Measurements from ENCODE around the gene RPN2. TPM values are rescaled to one million over a fixed set of nuclear protein-coding genes. Genes with fewer than 3 reads are reported as not detected.

Gene RPN2
- total and polyA plus RNA-seq, 9 of the 15 experiments (the other 6 are each of a cell fraction or from before 2014, with no cell fraction given): 168 to 548 (median 325) TPM

GRCh38 chr20:37270576-37271420, 91.7 kb downstream of the RPN2 start (continued):
- TF ChIP-seq POU5F1 (IDR thresholded peaks at IDR 0.05; ENCODE audit: borderline replicate concordance, low read depth, low read length, partially characterized antibody) (no peak), HMGXB4 (CRISPR knock-in tag; IDR thresholded peaks at IDR 0.05) (no peak), ZBTB17 (CRISPR knock-in tag; IDR thresholded peaks at IDR 0.05) (peak; percentile 62), ERF (CRISPR knock-in tag; IDR thresholded peaks at IDR 0.05) (0 out of 2 replicates have a peak, but pooled peaks have one; percentile 25), HLTF (IDR thresholded peaks at IDR 0.05) (no peak), ZFX (CRISPR knock-in tag; IDR thresholded peaks at IDR 0.05) (peak; percentile 74)
- TF ChIP-seq, protein P1, sequence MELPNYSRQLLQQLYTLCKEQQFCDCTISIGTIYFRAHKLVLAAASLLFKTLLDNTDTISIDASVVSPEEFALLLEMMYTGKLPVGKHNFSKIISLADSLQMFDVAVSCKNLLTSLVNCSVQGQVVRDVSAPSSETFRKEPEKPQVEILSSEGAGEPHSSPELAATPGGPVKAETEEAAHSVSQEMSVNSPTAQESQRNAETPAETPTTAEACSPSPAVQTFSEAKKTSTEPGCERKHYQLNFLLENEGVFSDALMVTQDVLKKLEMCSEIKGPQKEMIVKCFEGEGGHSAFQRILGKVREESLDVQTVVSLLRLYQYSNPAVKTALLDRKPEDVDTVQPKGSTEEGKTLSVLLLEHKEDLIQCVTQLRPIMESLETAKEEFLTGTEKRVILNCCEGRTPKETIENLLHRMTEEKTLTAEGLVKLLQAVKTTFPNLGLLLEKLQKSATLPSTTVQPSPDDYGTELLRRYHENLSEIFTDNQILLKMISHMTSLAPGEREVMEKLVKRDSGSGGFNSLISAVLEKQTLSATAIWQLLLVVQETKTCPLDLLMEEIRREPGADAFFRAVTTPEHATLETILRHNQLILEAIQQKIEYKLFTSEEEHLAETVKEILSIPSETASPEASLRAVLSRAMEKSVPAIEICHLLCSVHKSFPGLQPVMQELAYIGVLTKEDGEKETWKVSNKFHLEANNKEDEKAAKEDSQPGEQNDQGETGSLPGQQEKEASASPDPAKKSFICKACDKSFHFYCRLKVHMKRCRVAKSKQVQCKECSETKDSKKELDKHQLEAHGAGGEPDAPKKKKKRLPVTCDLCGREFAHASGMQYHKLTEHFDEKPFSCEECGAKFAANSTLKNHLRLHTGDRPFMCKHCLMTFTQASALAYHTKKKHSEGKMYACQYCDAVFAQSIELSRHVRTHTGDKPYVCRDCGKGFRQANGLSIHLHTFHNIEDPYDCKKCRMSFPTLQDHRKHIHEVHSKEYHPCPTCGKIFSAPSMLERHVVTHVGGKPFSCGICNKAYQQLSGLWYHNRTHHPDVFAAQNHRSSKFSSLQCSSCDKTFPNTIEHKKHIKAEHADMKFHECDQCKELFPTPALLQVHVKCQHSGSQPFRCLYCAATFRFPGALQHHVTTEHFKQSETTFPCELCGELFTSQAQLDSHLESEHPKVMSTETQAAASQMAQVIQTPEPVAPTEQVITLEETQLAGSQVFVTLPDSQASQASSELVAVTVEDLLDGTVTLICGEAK (IDR thresholded peaks at IDR 0.05): peak; percentile 66; the same call in 1 of the 2 replicates
- TF ChIP-seq, protein P1 (CRISPR knock-in tag; IDR thresholded peaks at IDR 0.05): no peak
